HEK293 (cell line): ENCODE measurements around the gene NOS2.

ENCODE experiments used
- CTCF ChIA-PET: fragments of 350-600 bp; formaldehyde crosslinking; extraction: SDS; loops from one replicate; lab custom pipeline; 2021; ENCODE audit warnings: antibody characterized with exemption; lab: Yijun Ruan, JAX
- POLR2A ChIA-PET: fragments of 300-600 bp; formaldehyde crosslinking; extraction: SDS; loops from one replicate; lab custom pipeline; 2020; ENCODE audit warnings: antibody characterized with exemption, inconsistent platforms; lab: Yijun Ruan, JAX
- H3K27ac ChIP-seq: fragments of 200-500 bp; sonication (Bioruptor generic); 2 replicates; pipeline ENCODE4 v1.5.1; 2014; ENCODE audit warnings: low read depth, low read length, control low read depth, inconsistent platforms; ENCODE audit errors: extremely low read depth
- H3K36me3 ChIP-seq, 2 experiments: fragments of 200-500 bp in 1 of 2; sonication (Bioruptor generic) in 1 of 2; 1 replicate in 1 of 2; 2 replicates in 1 of 2; pipeline ENCODE4 v1.5.1; 2014 to 2017; ENCODE audit warnings: inconsistent platforms in 2 of 2, low read length in 2 of 2; ENCODE audit not compliant: control insufficient read depth in 2 of 2, insufficient read depth in 1 of 2
- H3K4me1 ChIP-seq: fragments of 200-500 bp; sonication (Bioruptor generic); 2 replicates; pipeline ENCODE4 v1.5.1; 2014; ENCODE audit warnings: mild to moderate bottlenecking, low read length, inconsistent platforms; ENCODE audit not compliant: control insufficient read depth, insufficient read depth
- H3K4me3 ChIP-seq: 2 replicates; pipeline ENCODE4 v1.5.1; 2011; ENCODE audit warnings: low read depth, mild to moderate bottlenecking, control low read depth, low read length, moderate library complexity
- H3K9me3 ChIP-seq: fragments of 200-500 bp; sonication (Bioruptor generic); 2 replicates; pipeline ENCODE4 v1.5.1; 2014; ENCODE audit warnings: low read depth, low read length, inconsistent platforms; ENCODE audit not compliant: control insufficient read depth, insufficient read depth
- CTCF ChIP-seq: fragments of 450-650 bp; formaldehyde crosslinking; IDR thresholded peaks from 2 replicates; pipeline ENCODE4 v1.5.1; 2016; ENCODE audit warnings: missing biosample characterization, missing genetic modification characterization
- HIC1 ChIP-seq: fragments of 450-650 bp; formaldehyde crosslinking; IDR thresholded peaks from 2 replicates; pipeline ENCODE4 v1.5.1; 2016; ENCODE audit warnings: missing biosample characterization, missing genetic modification characterization
- INSM2 ChIP-seq: fragments of 450-650 bp; formaldehyde crosslinking; IDR thresholded peaks from 2 replicates; pipeline ENCODE4 v1.5.1; 2016; ENCODE audit warnings: missing biosample characterization, missing genetic modification characterization
- KLF7 ChIP-seq: fragments of 450-650 bp; formaldehyde crosslinking; IDR thresholded peaks from 2 replicates; pipeline ENCODE4 v1.5.1; 2016; ENCODE audit warnings: missing biosample characterization, missing genetic modification characterization, borderline replicate concordance
- OVOL3 ChIP-seq: fragments of 450-650 bp; formaldehyde crosslinking; IDR thresholded peaks from 2 replicates; pipeline ENCODE4 v1.5.1; 2016; ENCODE audit warnings: missing biosample characterization, missing genetic modification characterization
- PRDM10 ChIP-seq: fragments of 450-650 bp; formaldehyde crosslinking; IDR thresholded peaks from 2 replicates; pipeline ENCODE4 v1.5.1; 2016; ENCODE audit warnings: missing biosample characterization, missing genetic modification characterization
- PRDM2 ChIP-seq: fragments of 450-650 bp; formaldehyde crosslinking; IDR thresholded peaks from 2 replicates; pipeline ENCODE4 v1.5.1; 2016; ENCODE audit warnings: missing biosample characterization, missing genetic modification characterization, borderline replicate concordance
- ZBTB44 ChIP-seq: fragments of 450-650 bp; IDR thresholded peaks from 2 replicates; pipeline ENCODE4 v1.5.1; 2018; ENCODE audit warnings: missing biosample characterization, mild to moderate bottlenecking, missing genetic modification characterization
- ZFP3 ChIP-seq: fragments of 450-650 bp; formaldehyde crosslinking; IDR thresholded peaks from 2 replicates; pipeline ENCODE4 v1.5.1; 2016; ENCODE audit warnings: low read depth, missing biosample characterization, missing genetic modification characterization
- ZNF2 ChIP-seq: fragments of 450-650 bp; formaldehyde crosslinking; IDR thresholded peaks from 2 replicates; pipeline ENCODE4 v1.5.1; 2016; ENCODE audit warnings: missing biosample characterization, missing genetic modification characterization
- ZNF341 ChIP-seq: fragments of 450-650 bp; formaldehyde crosslinking; IDR thresholded peaks from 2 replicates; pipeline ENCODE4; 2016; ENCODE audit warnings: low read depth, missing biosample characterization, missing genetic modification characterization
- ZNF354C ChIP-seq: fragments of 450-650 bp; formaldehyde crosslinking; IDR thresholded peaks from 2 replicates; pipeline ENCODE4 v1.5.1; 2016; ENCODE audit warnings: missing biosample characterization, missing genetic modification characterization, low read depth, borderline replicate concordance
- ZNF366 ChIP-seq: fragments of 450-650 bp; formaldehyde crosslinking; conservative IDR thresholded peaks from 2 replicates; pipeline ENCODE4 v1.5.1; 2016; ENCODE audit warnings: missing biosample characterization, missing genetic modification characterization
- ZNF571 ChIP-seq: fragments of 450-650 bp; formaldehyde crosslinking; IDR thresholded peaks from 2 replicates; pipeline ENCODE4 v1.5.0; 2017; ENCODE audit warnings: missing biosample characterization, missing genetic modification characterization
- ZNF596 ChIP-seq: fragments of 450-650 bp; IDR thresholded peaks from 2 replicates; pipeline ENCODE4 v1.5.0; 2018; ENCODE audit warnings: missing biosample characterization, mild to moderate bottlenecking, missing genetic modification characterization, moderate library complexity
- ZNF639 ChIP-seq: fragments of 450-650 bp; formaldehyde crosslinking; IDR thresholded peaks from 2 replicates; pipeline ENCODE4 v1.5.1; 2016; ENCODE audit warnings: missing biosample characterization, missing genetic modification characterization
- ZNF791 ChIP-seq: fragments of 450-650 bp; formaldehyde crosslinking; IDR thresholded peaks from 2 replicates; pipeline ENCODE4 v1.5.1; 2016; ENCODE audit warnings: missing biosample characterization, missing genetic modification characterization
- ZNF792 ChIP-seq: fragments of 450-650 bp; formaldehyde crosslinking; IDR thresholded peaks from 2 replicates; pipeline ENCODE4 v1.5.1; 2016; ENCODE audit warnings: missing biosample characterization, missing genetic modification characterization

NOS2 gene

GRCh38 chr17:27765353-27765752, 35.0 kb downstream of the NOS2 start (continued):
- no peak for TF ChIP-seq PRDM2 (tag by site-specific recombination)
- no peak for TF ChIP-seq ZNF354C (tag by site-specific recombination)
- no peak for TF ChIP-seq PRDM10 (tag by site-specific recombination)
- no peak for TF ChIP-seq ZFP3
- TF ChIP-seq ZNF366 (tag by site-specific recombination) = no peak
- no peak for TF ChIP-seq ZNF792 (tag by site-specific recombination)

- Histone ChIP-seq H3K27ac (no peak overlapping the region), H3K4me3 (no peak overlapping the region), H3K36me3 (no peaks in the 10 kb centered on the region), H3K9me3 (no peaks in the 10 kb centered on the region), H3K4me1 (no peaks in the 10 kb centered on the region)
- ChIA-PET CTCF (no interaction called here), POLR2A (no interaction called here)
- TF ChIP-seq OVOL3 (no peak), INSM2 (no peak), ZNF2 (tag by site-specific recombination) (no peak), ZNF791 (tag by site-specific recombination) (no peak), ZBTB44 (tag by site-specific recombination) (no peak), KLF7 (no peak), ZFP3 (no peak), CTCF (tag by site-specific recombination) (no peak), ZNF639 (no peak), HIC1 (tag by site-specific recombination) (no peak), ZNF571 (tag by site-specific recombination) (no peak), ZNF596 (tag by site-specific recombination) (no peak), ZNF341 (tag by site-specific recombination) (no peak)
These were observed 35.7 kb downstream of the NOS2 start for GRCh38 chr17:27764589-27764988.
